ENCODE measurements around the gene MYO1C. TPM values are rescaled to one million over a fixed set of nuclear protein-coding genes. Genes with fewer than 3 reads are reported as not detected.
"Not testable (repeated sequence)": the region's sequence is repeated elsewhere in the genome, so short reads cannot be mapped to it uniquely, and the experiment has no call there.

The MYO1C gene
- total RNA-seq, 4 donors from 2014 or later, result 144 to 232 (median 179) TPM

DNA sequence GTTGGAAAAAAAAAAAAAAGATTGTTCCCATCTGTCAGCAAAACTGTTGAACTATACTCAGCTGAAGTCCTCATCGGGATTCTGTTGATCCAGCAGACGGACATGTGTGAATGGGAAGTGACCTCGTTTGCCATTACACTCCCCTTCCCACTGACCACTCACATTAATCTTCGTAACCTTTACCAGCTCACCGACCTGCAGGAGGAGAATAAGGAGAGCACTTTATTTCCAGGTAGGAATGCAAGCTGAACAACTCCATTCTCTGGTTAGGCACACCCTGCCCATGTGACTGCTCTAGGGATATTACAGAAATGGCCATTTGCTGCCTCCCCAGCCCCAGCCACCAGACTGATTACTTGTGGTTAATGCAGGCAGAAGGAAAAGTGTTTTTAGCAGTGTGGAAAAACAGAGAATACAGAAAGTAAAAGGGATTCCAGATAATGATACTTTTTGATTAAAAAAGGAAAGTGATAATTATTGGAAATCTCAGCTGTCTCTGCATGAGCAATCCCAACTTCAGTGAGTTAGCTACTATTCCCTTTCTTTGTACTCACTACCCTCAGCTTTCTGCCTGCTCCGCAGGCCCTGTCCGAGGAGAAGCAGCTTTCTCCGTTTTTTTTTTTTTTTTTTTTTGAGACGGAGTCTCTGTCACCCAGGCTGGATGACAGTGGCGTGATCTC, 68.9 kb downstream of the MYO1C start:
- DNase-seq, result no peak
- no peaks in the 10 kb centered on the region for H3K27me3 ChIP-seq
- H3K9me3 ChIP-seq, result no peaks in the 10 kb centered on the region
- H3K27ac ChIP-seq, result no peak overlapping the region
- H3K4me1 ChIP-seq, result peaks cover 0 to 5% (median 0%) of the 10 kb centered on the region in 4 donors
- peaks cover 0 to 70% (median 0%) of the 10 kb centered on the region in 3 donors for H3K36me3 ChIP-seq
- H3K4me3 ChIP-seq, result no peak overlapping the region
- TF ChIP-seq, protein P1, sequence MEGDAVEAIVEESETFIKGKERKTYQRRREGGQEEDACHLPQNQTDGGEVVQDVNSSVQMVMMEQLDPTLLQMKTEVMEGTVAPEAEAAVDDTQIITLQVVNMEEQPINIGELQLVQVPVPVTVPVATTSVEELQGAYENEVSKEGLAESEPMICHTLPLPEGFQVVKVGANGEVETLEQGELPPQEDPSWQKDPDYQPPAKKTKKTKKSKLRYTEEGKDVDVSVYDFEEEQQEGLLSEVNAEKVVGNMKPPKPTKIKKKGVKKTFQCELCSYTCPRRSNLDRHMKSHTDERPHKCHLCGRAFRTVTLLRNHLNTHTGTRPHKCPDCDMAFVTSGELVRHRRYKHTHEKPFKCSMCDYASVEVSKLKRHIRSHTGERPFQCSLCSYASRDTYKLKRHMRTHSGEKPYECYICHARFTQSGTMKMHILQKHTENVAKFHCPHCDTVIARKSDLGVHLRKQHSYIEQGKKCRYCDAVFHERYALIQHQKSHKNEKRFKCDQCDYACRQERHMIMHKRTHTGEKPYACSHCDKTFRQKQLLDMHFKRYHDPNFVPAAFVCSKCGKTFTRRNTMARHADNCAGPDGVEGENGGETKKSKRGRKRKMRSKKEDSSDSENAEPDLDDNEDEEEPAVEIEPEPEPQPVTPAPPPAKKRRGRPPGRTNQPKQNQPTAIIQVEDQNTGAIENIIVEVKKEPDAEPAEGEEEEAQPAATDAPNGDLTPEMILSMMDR (IDR thresholded peaks at IDR 0.05), result no peak
- no peak for TF ChIP-seq POLR2A (IDR thresholded peaks at IDR 0.05)

DNA sequence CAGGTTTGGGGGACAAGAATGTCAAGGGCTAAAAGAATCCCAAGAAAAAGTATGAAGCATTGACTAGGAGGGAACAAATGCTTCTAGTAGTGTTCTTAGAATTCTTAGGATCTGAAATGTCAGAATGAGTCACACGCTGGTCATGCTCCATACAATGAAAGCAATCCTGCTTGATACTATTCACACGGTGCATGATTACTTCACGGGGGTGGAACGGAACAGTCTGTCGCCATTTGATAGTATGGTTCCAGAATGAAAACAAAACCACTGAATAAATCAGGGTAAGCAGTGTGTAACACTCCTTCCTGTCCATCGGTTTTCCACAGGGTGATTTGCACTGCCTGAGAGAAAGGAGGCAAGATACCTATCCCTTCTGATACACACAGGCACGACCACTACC, 69.6 kb downstream of the MYO1C start:
- Histone ChIP-seq H3K4me3 (no peak overlapping the region), H3K27ac (no peak overlapping the region), H3K9me3 (no peaks in the 10 kb centered on the region), H3K36me3 (peaks cover 0 to 70% (median 0%) of the 10 kb centered on the region in 3 donors), H3K27me3 (no peaks in the 10 kb centered on the region), H3K4me1 (no peaks in the 10 kb centered on the region)
- no peak for DNase-seq
- TF ChIP-seq, protein P1 (IDR thresholded peaks at IDR 0.05), result no peak
- TF ChIP-seq POLR2A (IDR thresholded peaks at IDR 0.05), result no peak

DNA sequence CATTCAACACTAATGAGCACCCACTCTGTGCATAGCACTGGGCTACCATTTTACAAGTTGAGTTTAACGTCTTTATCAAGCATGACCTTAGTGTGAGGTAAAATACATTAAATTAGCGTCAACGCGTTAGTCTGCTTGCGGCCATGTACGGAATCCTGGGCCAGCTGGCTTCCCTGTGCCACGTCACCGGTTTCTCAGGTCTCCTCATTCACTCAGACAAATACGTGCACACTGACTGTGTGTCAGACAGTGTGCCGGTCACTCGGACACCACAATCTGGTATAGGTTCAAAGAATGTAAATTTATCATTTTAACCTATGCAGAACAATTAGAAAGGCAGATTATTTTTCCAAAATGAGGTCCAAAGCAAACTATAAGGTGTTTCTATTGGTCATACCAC, 71.0 kb downstream of the MYO1C start:
- Histone ChIP-seq H3K27ac (no peak overlapping the region), H3K4me1 (no peaks in the 10 kb centered on the region), H3K9me3 (no peaks in the 10 kb centered on the region), H3K27me3 (no peaks in the 10 kb centered on the region), H3K4me3 (no peak overlapping the region), H3K36me3 (peaks cover 0 to 71% (median 0%) of the 10 kb centered on the region in 3 donors)
- no peak for DNase-seq
- TF ChIP-seq, protein P1 (IDR thresholded peaks at IDR 0.05), result no peak
- no peak for TF ChIP-seq POLR2A (IDR thresholded peaks at IDR 0.05)

DNA sequence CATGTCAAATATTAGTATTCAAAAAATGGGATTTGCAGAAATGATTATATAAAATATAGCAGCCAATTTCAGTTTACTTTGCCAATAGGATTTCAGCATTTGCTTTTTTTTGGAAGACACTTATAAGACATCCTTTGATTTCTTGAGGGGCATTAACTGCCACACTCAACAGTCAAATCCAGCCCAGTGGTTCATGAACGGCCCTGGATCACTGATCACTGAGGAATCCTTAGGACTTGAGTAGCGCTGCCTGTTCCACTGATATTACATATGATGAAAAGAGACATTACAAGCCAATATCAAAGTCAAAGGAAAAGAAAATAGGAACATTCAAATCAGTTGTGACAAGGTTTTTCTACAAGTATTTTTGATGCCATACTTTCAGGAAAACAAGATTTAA, 71.5 kb downstream of the MYO1C start:
- Histone ChIP-seq H3K27ac (no peak overlapping the region), H3K9me3 (no peaks in the 10 kb centered on the region), H3K4me3 (no peak overlapping the region), H3K4me1 (no peaks in the 10 kb centered on the region), H3K27me3 (no peaks in the 10 kb centered on the region), H3K36me3 (peaks cover 0 to 71% (median 0%) of the 10 kb centered on the region in 3 donors)
- no peak for DNase-seq
- TF ChIP-seq POLR2A (IDR thresholded peaks at IDR 0.05), result no peak
- TF ChIP-seq, protein P1 (IDR thresholded peaks at IDR 0.05), result no peak

DNA sequence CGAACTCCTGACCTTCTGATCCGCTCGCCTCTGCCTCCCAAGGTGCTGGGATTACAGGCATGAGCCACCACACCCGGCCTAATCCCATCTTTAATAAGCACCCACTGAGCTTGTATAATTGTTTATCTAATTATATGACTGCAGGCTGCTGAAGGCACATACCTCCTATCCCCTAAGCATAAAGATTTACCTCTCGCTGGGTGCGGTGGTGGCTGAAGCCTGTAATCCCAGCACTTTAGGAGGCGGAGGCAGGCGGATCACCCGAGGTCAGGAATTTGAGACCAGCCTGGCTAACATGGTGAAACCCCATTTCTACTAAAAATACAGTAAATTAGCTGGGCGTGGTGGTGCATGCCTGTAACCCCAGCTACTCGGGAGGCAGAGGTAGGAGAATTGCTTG, 72.3 kb downstream of the MYO1C start:
- H3K4me1 ChIP-seq, result no peaks in the 10 kb centered on the region
- no peaks in the 10 kb centered on the region for H3K9me3 ChIP-seq
- TF ChIP-seq POLR2A (IDR thresholded peaks at IDR 0.05), result no peak
- TF ChIP-seq, protein P1 (IDR thresholded peaks at IDR 0.05), result no peak
- DNase-seq, result no peak
- no peak overlapping the region for H3K4me3 ChIP-seq
- no peak overlapping the region for H3K27ac ChIP-seq
- H3K27me3 ChIP-seq, result no peaks in the 10 kb centered on the region
- peaks cover 0 to 67% (median 0%) of the 10 kb centered on the region in 3 donors for H3K36me3 ChIP-seq

DNA sequence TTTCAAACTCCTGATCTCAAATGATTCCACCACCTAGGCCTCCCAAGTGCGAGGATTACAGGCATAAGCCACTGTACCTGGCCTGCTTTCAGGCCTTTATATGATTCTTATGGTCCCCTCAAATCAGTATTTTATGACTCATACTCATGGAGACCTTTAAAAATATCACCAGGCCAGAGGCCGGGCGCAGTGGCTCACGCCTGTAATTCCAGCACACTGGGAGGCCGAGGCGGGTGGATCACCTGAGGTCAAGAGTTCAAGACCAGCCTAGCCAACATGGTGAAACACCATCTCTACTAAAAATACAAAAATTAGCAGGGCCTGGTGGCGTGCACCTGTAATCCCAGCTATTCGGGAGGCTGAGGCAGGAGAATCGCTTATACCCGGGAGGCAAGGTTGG, 74.0 kb downstream of the MYO1C start:
- H3K4me3 ChIP-seq, H3K9me3 ChIP-seq, DNase-seq, H3K27ac ChIP-seq, H3K27me3 ChIP-seq: not testable (repeated sequence)
- Histone ChIP-seq H3K36me3 (peaks cover 0 to 50% (median 0%) of the 10 kb centered on the region in 3 donors), H3K4me1 (peaks cover 0 to 11% (median 0%) of the 10 kb centered on the region in 4 donors)

Measured in Peyer's patch (tissue), 4 donors.